Lower leg skin (tissue), 3 donors: ENCODE data around the gene CALY.

Source experiments
- CTCF ChIP-seq, 3 donors: fragments of 450-650 bp; IDR thresholded peaks; one replicate each; pipeline ENCODE4 v1.5.1; 2016; ENCODE audit warnings: antibody characterized with exemption in 3 of 3, mild to moderate bottlenecking in 3 of 3, moderate library complexity in 2 of 3
- POLR2A ChIP-seq, 2 donors: fragments of 450-650 bp; IDR thresholded peaks; one replicate each; pipeline ENCODE4 v1.6.1; 2016 to 2017; ENCODE audit warnings: antibody characterized with exemption in 2 of 2, mild to moderate bottlenecking in 1 of 2, moderate library complexity in 1 of 2

GRCh38 chr10:133274751-133275683 is 61.7 kb downstream of the CALY start:
- TF ChIP-seq CTCF (IDR thresholded peaks at IDR 0.05) = no peak
- TF ChIP-seq POLR2A (IDR thresholded peaks at IDR 0.05) = no peak
